ENCODE data around the gene PPM1J. TPM values are rescaled to one million over a fixed set of nuclear protein-coding genes. Genes with fewer than 3 reads are reported as not detected.
A peak's percentile ranks its signal among the peaks of the same experiment; 100 is the strongest.

The PPM1J gene
- total RNA-seq, 1 donor: 1.1 TPM

- H4K20me1 ChIP-seq (ENCODE audit: insufficient read depth, low read length): peaks cover 6% of the 10 kb centered on the region
- no peaks in the 10 kb centered on the region for H3K9me3 ChIP-seq (ENCODE audit: low read depth, low read length)
- H2AFZ ChIP-seq (ENCODE audit: low read length): no peak overlapping the region
- peaks cover 23% of the 10 kb centered on the region for H3K4me1 ChIP-seq (ENCODE audit: insufficient read depth, low read length)
- H3K79me2 ChIP-seq (ENCODE audit: insufficient read depth, low read length): peaks cover 37% of the 10 kb centered on the region
- H3K4me2 ChIP-seq (ENCODE audit: insufficient read depth, low read length): no peak overlapping the region
- H3K27ac ChIP-seq (ENCODE audit: low read depth, low read length): peak overlapping the region; percentile 77
- no peaks in the 10 kb centered on the region for H3K27me3 ChIP-seq (ENCODE audit: insufficient read depth, low read length)
- DNase-seq (ENCODE audit: insufficient read length, low spot score, missing footprints): no peak
- peaks cover 35% of the 10 kb centered on the region for H3K36me3 ChIP-seq (ENCODE audit: insufficient read depth, low read length)
- H3K4me3 ChIP-seq (ENCODE audit: insufficient read depth, low read length): no peak overlapping the region
- TF ChIP-seq CTCF (IDR thresholded peaks at IDR 0.05; ENCODE audit: extremely low read depth, low read depth, low read length): no peak
Measured at GRCh38 chr1:112672842-112673241, 42.3 kb downstream of the PPM1J start.

GRCh38 chr1:112672009-112672408 lies 43.1 kb downstream of the PPM1J start:
- H3K79me2 ChIP-seq (ENCODE audit: insufficient read depth, low read length): peaks cover 33% of the 10 kb centered on the region
- DNase-seq (ENCODE audit: insufficient read length, low spot score, missing footprints): no peak
- H3K27ac ChIP-seq (ENCODE audit: low read depth, low read length): peak overlapping the region; percentile 13
- H4K20me1 ChIP-seq (ENCODE audit: insufficient read depth, low read length): peaks cover 4% of the 10 kb centered on the region
- no peaks in the 10 kb centered on the region for H3K9me3 ChIP-seq (ENCODE audit: low read depth, low read length)
- TF ChIP-seq CTCF (IDR thresholded peaks at IDR 0.05; ENCODE audit: extremely low read depth, low read depth, low read length): no peak
- H3K36me3 ChIP-seq (ENCODE audit: insufficient read depth, low read length): peaks cover 42% of the 10 kb centered on the region
- H3K4me1 ChIP-seq (ENCODE audit: insufficient read depth, low read length): peaks cover 23% of the 10 kb centered on the region
- H3K27me3 ChIP-seq (ENCODE audit: insufficient read depth, low read length): no peaks in the 10 kb centered on the region
- H3K4me3 ChIP-seq (ENCODE audit: insufficient read depth, low read length): no peak overlapping the region
- H3K4me2 ChIP-seq (ENCODE audit: insufficient read depth, low read length): no peak overlapping the region
- H2AFZ ChIP-seq (ENCODE audit: low read length): no peak overlapping the region

GRCh38 chr1:112666946-112667345 lies 48.2 kb downstream of the PPM1J start:
- TF ChIP-seq CTCF (IDR thresholded peaks at IDR 0.05; ENCODE audit: extremely low read depth, low read depth, low read length): no peak
- Histone ChIP-seq H3K79me2 (ENCODE audit: insufficient read depth, low read length) (peaks cover 16% of the 10 kb centered on the region), H3K36me3 (ENCODE audit: insufficient read depth, low read length) (peaks cover 71% of the 10 kb centered on the region), H3K27me3 (ENCODE audit: insufficient read depth, low read length) (no peaks in the 10 kb centered on the region), H3K27ac (ENCODE audit: low read depth, low read length) (no peak overlapping the region), H3K9me3 (ENCODE audit: low read depth, low read length) (no peaks in the 10 kb centered on the region), H4K20me1 (ENCODE audit: insufficient read depth, low read length) (peaks cover 2% of the 10 kb centered on the region), H3K4me1 (ENCODE audit: insufficient read depth, low read length) (no peaks in the 10 kb centered on the region), H3K4me3 (ENCODE audit: insufficient read depth, low read length) (no peak overlapping the region), H2AFZ (ENCODE audit: low read length) (no peak overlapping the region), H3K4me2 (ENCODE audit: insufficient read depth, low read length) (no peak overlapping the region)
- no peak for DNase-seq (ENCODE audit: insufficient read length, low spot score, missing footprints)

- no peaks in the 10 kb centered on the region for H3K27me3 ChIP-seq (ENCODE audit: insufficient read depth, low read length)
- no peak for DNase-seq (ENCODE audit: insufficient read length, low spot score, missing footprints)
- H3K4me1 ChIP-seq (ENCODE audit: insufficient read depth, low read length): no peaks in the 10 kb centered on the region
- peaks cover 76% of the 10 kb centered on the region for H3K36me3 ChIP-seq (ENCODE audit: insufficient read depth, low read length)
- H2AFZ ChIP-seq (ENCODE audit: low read length): no peak overlapping the region
- no peak overlapping the region for H3K4me2 ChIP-seq (ENCODE audit: insufficient read depth, low read length)
- peaks cover 2% of the 10 kb centered on the region for H4K20me1 ChIP-seq (ENCODE audit: insufficient read depth, low read length)
- peaks cover 16% of the 10 kb centered on the region for H3K79me2 ChIP-seq (ENCODE audit: insufficient read depth, low read length)
- H3K9me3 ChIP-seq (ENCODE audit: low read depth, low read length): no peaks in the 10 kb centered on the region
- no peak overlapping the region for H3K4me3 ChIP-seq (ENCODE audit: insufficient read depth, low read length)
- H3K27ac ChIP-seq (ENCODE audit: low read depth, low read length): no peak overlapping the region
- TF ChIP-seq CTCF (IDR thresholded peaks at IDR 0.05; ENCODE audit: extremely low read depth, low read depth, low read length): no peak
Measured at GRCh38 chr1:112665857-112666256, 49.3 kb downstream of the PPM1J start.

Other genes starting within 250 kb of the PPM1J start
- 1.5 and 2.2 TPM in 2 replicates for gene WNT2B, start 206.4 kb downstream of the PPM1J start, total RNA-seq
- gene ST7L, start 96.2 kb downstream of the PPM1J start, total RNA-seq: 18.5 and 26.8 TPM in 2 replicates
- gene CAPZA1, start 95.5 kb downstream of the PPM1J start, total RNA-seq: 159 and 180 TPM in 2 replicates
- 35.1 and 38.7 TPM in 2 replicates for gene MOV10, start 40.7 kb downstream of the PPM1J start, total RNA-seq
- 276 and 325 TPM in 2 replicates for gene RHOC, start 8.2 kb downstream of the PPM1J start, total RNA-seq
- 69.2 and 77.1 TPM in 2 replicates for gene SLC16A1, start 240.9 kb upstream of the PPM1J start, total RNA-seq